GM12878 (cell line): ENCODE data around the gene CRYAB. TPM values are rescaled to one million over a fixed set of nuclear protein-coding genes. Genes with fewer than 3 reads are reported as not detected.
"Not testable (repeated sequence)": the region's sequence is repeated elsewhere in the genome, so short reads cannot be mapped to it uniquely, and the experiment has no call there.

Experiments used
- ATAC-seq: fragments of 200-7000 bp; cut with Tn5 transposase; 3 replicates; pipeline ENCODE4 v1.9.1; 2020; ENCODE audit warnings: mild to moderate bottlenecking, moderate library complexity
- BruUV-seq: library from RNA; stranded (reverse); fragments of 400-500 nt; replicated peaks from 2 replicates; lab custom pipeline; 2021; lab: Mats Ljungman, UMichigan
- CTCF ChIA-PET: fragments of 300-600 bp; sonication (Branson Sonifier 250); formaldehyde crosslinking; extraction: SDS; loops from one replicate; lab custom pipeline; 2021; ENCODE audit warnings: inconsistent platforms; lab: Yijun Ruan, JAX
- POLR2A ChIA-PET: fragments of 350-600 bp; formaldehyde crosslinking; extraction: SDS; loops from one replicate; lab custom pipeline; 2021; ENCODE audit warnings: inconsistent platforms; lab: Charles Lee
- RAD21 ChIA-PET: fragments of 300-600 bp; sonication (Branson Sonifier 250); formaldehyde crosslinking; loops from one replicate; lab custom pipeline; 2023; ENCODE audit warnings: antibody characterized with exemption; ENCODE audit not compliant: unreplicated experiment; lab: Charles Lee
- SMC1A ChIA-PET: fragments of 300-600 bp; sonication (Branson Sonifier 250); formaldehyde crosslinking; loops from one replicate; lab custom pipeline; 2023; ENCODE audit not compliant: unreplicated experiment, uncharacterized antibody; lab: Charles Lee
- DNase-seq: peaks from one replicate; pipeline ENCODE4 v3.0.0-alpha.2; 2011; ENCODE audit warnings: low read depth, low spot score
- FAIRE-seq: peaks from 3 replicates; lab custom pipeline; 2011; peaks lifted over from hg19 to GRCh38; lab: Jason Lieb, UNC
- H2AFZ ChIP-seq: 2 replicates; pipeline ENCODE4 v1.6.0; 2011; ENCODE audit warnings: low read depth, low read length, control low read depth; ENCODE audit not compliant: control insufficient read depth
- H3K27ac ChIP-seq: 2 replicates; pipeline ENCODE4 v1.5.1; 2011; ENCODE audit warnings: control low read depth; ENCODE audit not compliant: control insufficient read depth, insufficient read depth
- H3K27me3 ChIP-seq, 2 experiments: replicated peaks in 1 of 2; 2 replicates each; pipeline versions ENCODE4 v1.6.0 to v1.6.1; 2011; ENCODE audit warnings: low read length in 1 of 2; ENCODE audit not compliant: control insufficient read depth in 2 of 2, insufficient read depth in 2 of 2
- H3K36me3 ChIP-seq, 2 experiments: 2 replicates each; pipeline ENCODE4 v1.5.1; 2011; ENCODE audit warnings: low read length in 1 of 2; ENCODE audit not compliant: control insufficient read depth in 2 of 2, insufficient read depth in 2 of 2
- H3K4me1 ChIP-seq: 2 replicates; pipeline ENCODE4 v1.6.1; 2011; ENCODE audit warnings: mild to moderate bottlenecking, low read length, moderate library complexity, mixed read lengths; ENCODE audit not compliant: control insufficient read depth, insufficient read depth
- H3K4me2 ChIP-seq: 2 replicates; pipeline ENCODE4 v1.6.0; 2011; ENCODE audit warnings: control low read depth; ENCODE audit not compliant: control insufficient read depth, insufficient read depth
- H3K4me3 ChIP-seq: fragments of 200-600 bp; sonication (generic); 2 replicates; pipeline ENCODE4 v1.5.1; 2016
- H3K79me2 ChIP-seq: 2 replicates; pipeline ENCODE4 v1.6.0; 2011; ENCODE audit warnings: low read length; ENCODE audit not compliant: control insufficient read depth, insufficient read depth
- H3K9ac ChIP-seq: 2 replicates; pipeline ENCODE4 v1.8.0; 2011; ENCODE audit warnings: low read length, control low read depth, mixed read lengths; ENCODE audit not compliant: control insufficient read depth, insufficient read depth
- H3K9me3 ChIP-seq: replicated peaks from 3 replicates; pipeline ENCODE4 v1.5.1; 2011; ENCODE audit warnings: mild to moderate bottlenecking, low read length; ENCODE audit not compliant: control insufficient read depth, insufficient read depth
- H4K20me1 ChIP-seq: 2 replicates; pipeline ENCODE4 v1.6.0; 2011; ENCODE audit not compliant: control insufficient read depth, insufficient read depth
- E2F8 ChIP-seq: fragments of 450-650 bp; IDR thresholded peaks from 2 replicates; pipeline ENCODE4 v1.6.1; 2018; ENCODE audit warnings: mild to moderate bottlenecking, low read depth, moderate library complexity; ENCODE audit not compliant: partially characterized antibody
- IRF3 ChIP-seq: fragments of 450-650 bp; IDR thresholded peaks from 2 replicates; pipeline ENCODE4 v1.6.1; 2014; ENCODE audit warnings: mild to moderate bottlenecking
- MEF2B ChIP-seq: fragments of 450-650 bp; IDR thresholded peaks from 2 replicates; pipeline ENCODE4 v1.6.1; 2018; ENCODE audit warnings: mild to moderate bottlenecking, moderate library complexity; ENCODE audit not compliant: partially characterized antibody, poor library complexity, severe bottlenecking
- RELA ChIP-seq: fragments of 450-650 bp; IDR thresholded peaks from 2 replicates; pipeline ENCODE4 v1.8.0; 2014; ENCODE audit warnings: borderline replicate concordance; ENCODE audit not compliant: partially characterized antibody
- YY1 ChIP-seq: IDR thresholded peaks from 2 replicates; pipeline ENCODE4 v1.6.1; 2011; ENCODE audit warnings: low read depth, mild to moderate bottlenecking, low read length
- ZSCAN29 ChIP-seq: fragments of 450-650 bp; IDR thresholded peaks from 2 replicates; pipeline ENCODE4 v1.6.1; 2017; ENCODE audit warnings: mild to moderate bottlenecking, moderate library complexity
- WGBS: methylation state at CpG from one replicate; pipeline ENCODE4 v1.1.6; 2016; ENCODE audit warnings: low lambda C conversion rate; ENCODE audit not compliant: insufficient replicate concordance, insufficient coverage; ENCODE audit errors: missing lambda C conversion rate; 5-methylcytosine and 5-hydroxymethylcytosine counted together
- in situ Hi-C: fragments of 300-500 bp; cut with MboI; formaldehyde crosslinking; loops from 9 replicates; pipeline ENCODE4 v1.14.3; 2018; ENCODE audit warnings: mixed read lengths
- intact Hi-C: fragments of 100-400 bp; cut with micrococcal nuclease; formaldehyde crosslinking; loops from one replicate; pipeline ENCODE4 v1.14.2; 2022; ENCODE audit not compliant: unreplicated experiment
- polyA plus RNA-seq, 11 experiments: library from polyadenylated mRNA; depleted of rRNA in 4 of 11; unstranded in 6 of 11; stranded (reverse) in 5 of 11; fragments of >200 nt; fragmentation: Nextera tagmentation in 4 of 11; fragmentation: Illumina TruSeq in 1 of 11; extraction: Ambion mirVana in 4 of 11; extraction: Trizol in 1 of 11; gene quantifications; 1 replicate in 1 of 11; 2 replicates in 10 of 11; pipeline versions ENCODE4 v1.2.1 to v1.2.3, GENCODE V29; 2011 to 2016; ENCODE audit warnings: inconsistent platforms in 2 of 11, missing spikeins in 2 of 11, low read depth in 1 of 11
- total RNA-seq, 4 experiments: library from RNA; depleted of rRNA in 3 of 4; stranded (reverse); fragments of >200 nt in 3 of 4; fragmentation: Illumina TruSeq in 1 of 4; extraction: Trizol in 1 of 4; gene quantifications; 2 replicates each; pipeline versions ENCODE4 v1.2.1 to v1.2.3, GENCODE V29; 2013 to 2021

CRYAB gene
- total and polyA plus RNA-seq, 10 of the 15 experiments (the other 5 are each of a cell fraction or from before 2014, with no cell fraction given): 0.72 to 1.0 TPM; not detected in 8

- TF ChIP-seq E2F8: no peak
- TF ChIP-seq IRF3: no peak
- TF ChIP-seq RELA: no peak
- TF ChIP-seq MEF2B: no peak
- no peak for TF ChIP-seq YY1
- TF ChIP-seq ZSCAN29: no peak
Measured at GRCh38 chr11:111886032-111886431, 25.5 kb downstream of the CRYAB start (continued).

GRCh38 chr11:111885053-111885452 is 26.5 kb downstream of the CRYAB start:
- H4K20me1 ChIP-seq, SMC1A ChIA-PET, H3K36me3 ChIP-seq, H3K27me3 ChIP-seq, H3K27ac ChIP-seq, DNase-seq, H2AFZ ChIP-seq, H3K4me2 ChIP-seq, H3K4me3 ChIP-seq, intact Hi-C loops, H3K9me3 ChIP-seq, H3K9ac ChIP-seq, BruUV-seq, H3K79me2 ChIP-seq, FAIRE-seq, H3K4me1 ChIP-seq, ATAC-seq: not testable (repeated sequence)
- CTCF ChIA-PET: interaction anchor here (0.6 to 1.6 kb wide), 2 partner anchors 29 to 97 kb away, joined by 3 to 4 read pairs; no protein-coding TSS in a partner anchor
- RAD21 ChIA-PET: interaction anchor here (0.5 kb wide), 1 partner anchor 47 kb away, joined by 3 read pairs; no protein-coding TSS in a partner anchor
- POLR2A ChIA-PET: interaction anchor here (0.7 kb wide), 1 partner anchor 44 kb away, joined by 3 read pairs; no protein-coding TSS in a partner anchor
- in situ Hi-C loops: loop anchor here (10.0 kb wide), 1 partner anchor 60 kb away; no protein-coding TSS in a partner anchor
- no CpG with 5 or more reads among the region's 4 CpGs for WGBS
